Stimulated activated effector memory CD8-positive, alpha-beta T cell treated with anti-CD3 and anti-CD28 coated beads, Interleukin-12 subunit alpha, Interleukin-12 subunit beta, amount 100 ng/mL, for 72 hours (primary cell): ENCODE measurements around the gene UBE2L3.
"Not testable (repeated sequence)": the region's sequence is repeated elsewhere in the genome, so short reads cannot be mapped to it uniquely, and the experiment has no call there.

Experiments
- ATAC-seq: fragments of 150-1000 bp; cut with Tn5 transposase; 2 replicates; pipeline ENCODE4 v1.10.0; 2021
- DNase-seq, 2 donors: peaks; one replicate each; pipeline ENCODE4 v3.0.0; 2021 to 2022; ENCODE audit warnings: low spot score in 2 of 2
- H3K27ac Mint-ChIP-seq: one replicate; pipeline ENCODE4 v1.8.0; 2022; ENCODE audit warnings: mild to moderate bottlenecking, mixed read lengths
- H3K36me3 Mint-ChIP-seq: one replicate; pipeline ENCODE4 v1.8.0; 2022; ENCODE audit warnings: mild to moderate bottlenecking, mixed read lengths
- H3K4me1 Mint-ChIP-seq: one replicate; pipeline ENCODE4 v1.8.0; 2022; ENCODE audit warnings: mixed read lengths
- H3K4me3 Mint-ChIP-seq: one replicate; pipeline ENCODE4 v1.8.0; 2022; ENCODE audit warnings: mild to moderate bottlenecking, mixed read lengths
- H3K9me3 Mint-ChIP-seq: one replicate; pipeline ENCODE4 v1.8.0; 2022; ENCODE audit warnings: mixed read lengths

UBE2L3 gene

GRCh38 chr22:21564411-21564810 lies 3.1 kb upstream of the UBE2L3 start:
- Mint-ChIP-seq H3K4me3 (no peak overlapping the region), H3K4me1 (peaks cover 18% of the 10 kb centered on the region), H3K27ac (no peak overlapping the region), H3K36me3 (peaks cover 11% of the 10 kb centered on the region), H3K9me3 (no peaks in the 10 kb centered on the region)
- no peak for ATAC-seq
- DNase-seq: no peak

GRCh38 chr22:21568347-21569075 lies 997 bp downstream of the UBE2L3 start:
- peak overlapping the region; percentile 91 for H3K27ac Mint-ChIP-seq
- peaks cover 53% of the 10 kb centered on the region for H3K4me1 Mint-ChIP-seq
- ATAC-seq (peak; percentile 27), DNase-seq (peak in 1 of 2 donors; percentile 64)
- peaks cover 43% of the 10 kb centered on the region for H3K36me3 Mint-ChIP-seq
- peak overlapping the region; percentile 88 for H3K4me3 Mint-ChIP-seq
- no peaks in the 10 kb centered on the region for H3K9me3 Mint-ChIP-seq

- Mint-ChIP-seq H3K27ac (peak overlapping the region; percentile 91), H3K4me3 (peak overlapping the region; percentile 88), H3K36me3 (peaks cover 47% of the 10 kb centered on the region), H3K4me1 (peaks cover 59% of the 10 kb centered on the region)
- not testable (repeated sequence) for H3K9me3 Mint-ChIP-seq, DNase-seq, ATAC-seq
Measured at GRCh38 chr22:21569076-21569427, 1.5 kb downstream of the UBE2L3 start.

GRCh38 chr22:21569459-21570170 lies 2.1 kb downstream of the UBE2L3 start:
- Mint-ChIP-seq H3K4me3 (peak overlapping the region; percentile 88), H3K4me1 (peaks cover 64% of the 10 kb centered on the region), H3K9me3 (no peaks in the 10 kb centered on the region), H3K36me3 (peaks cover 47% of the 10 kb centered on the region), H3K27ac (peak overlapping the region; percentile 81)
- no peak for ATAC-seq
- no peak for DNase-seq

- H3K9me3 Mint-ChIP-seq: no peaks in the 10 kb centered on the region
- DNase-seq: no peak
- peak overlapping the region; percentile 88 for H3K4me3 Mint-ChIP-seq
- ATAC-seq: no peak
- peaks cover 65% of the 10 kb centered on the region for H3K4me1 Mint-ChIP-seq
- peaks cover 47% of the 10 kb centered on the region for H3K36me3 Mint-ChIP-seq
- H3K27ac Mint-ChIP-seq: peak overlapping the region; percentile 81
Measured at GRCh38 chr22:21570398-21570797, 2.9 kb downstream of the UBE2L3 start.

GRCh38 chr22:21571679-21572078 lies 4.2 kb downstream of the UBE2L3 start:
- DNase-seq (no peak), ATAC-seq (peak; percentile 84)
- Mint-ChIP-seq H3K27ac (peak overlapping the region; percentile 60), H3K4me1 (peaks cover 63% of the 10 kb centered on the region), H3K9me3 (no peaks in the 10 kb centered on the region), H3K36me3 (peaks cover 59% of the 10 kb centered on the region), H3K4me3 (peak overlapping the region; percentile 88)

- H3K4me1 Mint-ChIP-seq: peaks cover 71% of the 10 kb centered on the region
- peaks cover 73% of the 10 kb centered on the region for H3K36me3 Mint-ChIP-seq
- H3K4me3 Mint-ChIP-seq: peak overlapping the region; percentile 12
- DNase-seq: no peak
- H3K27ac Mint-ChIP-seq: peak overlapping the region; percentile 60
- ATAC-seq: no peak
- no peaks in the 10 kb centered on the region for H3K9me3 Mint-ChIP-seq
Measured at GRCh38 chr22:21573293-21573734, 5.8 kb downstream of the UBE2L3 start.

GRCh38 chr22:21573750-21574494 lies 6.4 kb downstream of the UBE2L3 start:
- peaks cover 72% of the 10 kb centered on the region for H3K4me1 Mint-ChIP-seq
- H3K9me3 Mint-ChIP-seq: no peaks in the 10 kb centered on the region
- H3K27ac Mint-ChIP-seq: peak overlapping the region; percentile 6
- DNase-seq (no peak), ATAC-seq (no peak)
- H3K4me3 Mint-ChIP-seq: no peak overlapping the region
- H3K36me3 Mint-ChIP-seq: peaks cover 75% of the 10 kb centered on the region

GRCh38 chr22:21579474-21579851 lies 11.9 kb downstream of the UBE2L3 start:
- Mint-ChIP-seq H3K4me3 (no peak overlapping the region), H3K36me3 (peaks cover 47% of the 10 kb centered on the region), H3K4me1 (peaks cover 50% of the 10 kb centered on the region), H3K9me3 (no peaks in the 10 kb centered on the region), H3K27ac (no peak overlapping the region)
- DNase-seq (no peak), ATAC-seq (no peak)

GRCh38 chr22:21580623-21581007 lies 13.1 kb downstream of the UBE2L3 start:
- not testable (repeated sequence) for DNase-seq, ATAC-seq, H3K4me3 Mint-ChIP-seq, H3K9me3 Mint-ChIP-seq
- Mint-ChIP-seq H3K27ac (peak overlapping the region; percentile 37), H3K36me3 (peaks cover 58% of the 10 kb centered on the region), H3K4me1 (peaks cover 55% of the 10 kb centered on the region)

GRCh38 chr22:21581009-21581713 lies 13.6 kb downstream of the UBE2L3 start:
- not testable (repeated sequence) for H3K9me3 Mint-ChIP-seq, DNase-seq, H3K27ac Mint-ChIP-seq, H3K4me3 Mint-ChIP-seq, ATAC-seq
- Mint-ChIP-seq H3K4me1 (peaks cover 58% of the 10 kb centered on the region), H3K36me3 (peaks cover 57% of the 10 kb centered on the region)

GRCh38 chr22:21582801-21583740 lies 15.6 kb downstream of the UBE2L3 start:
- ATAC-seq (no peak), DNase-seq (no peak)
- no peak overlapping the region for H3K4me3 Mint-ChIP-seq
- no peaks in the 10 kb centered on the region for H3K9me3 Mint-ChIP-seq
- peaks cover 54% of the 10 kb centered on the region for H3K4me1 Mint-ChIP-seq
- peaks cover 43% of the 10 kb centered on the region for H3K36me3 Mint-ChIP-seq
- H3K27ac Mint-ChIP-seq: peak overlapping the region; percentile 81

GRCh38 chr22:21585389-21585788 lies 17.9 kb downstream of the UBE2L3 start:
- Mint-ChIP-seq H3K9me3 (no peaks in the 10 kb centered on the region), H3K4me1 (peaks cover 45% of the 10 kb centered on the region), H3K4me3 (no peak overlapping the region), H3K27ac (no peak overlapping the region), H3K36me3 (peaks cover 41% of the 10 kb centered on the region)
- DNase-seq (no peak), ATAC-seq (no peak)
